GM12878 (cell line): ENCODE measurements around the gene RAB3C. TPM values are rescaled to one million over a fixed set of nuclear protein-coding genes. Genes with fewer than 3 reads are reported as not detected.

ENCODE experiments used
- ATAC-seq: fragments of 200-7000 bp; cut with Tn5 transposase; 3 replicates; pipeline ENCODE4 v1.9.1; 2020; ENCODE audit warnings: mild to moderate bottlenecking, moderate library complexity
- BruUV-seq: library from RNA; stranded (reverse); fragments of 400-500 nt; replicated peaks from 2 replicates; lab custom pipeline; 2021; lab: Mats Ljungman, UMichigan
- CTCF ChIA-PET: fragments of 300-600 bp; sonication (Branson Sonifier 250); formaldehyde crosslinking; extraction: SDS; loops from one replicate; lab custom pipeline; 2021; ENCODE audit warnings: inconsistent platforms; lab: Yijun Ruan, JAX
- POLR2A ChIA-PET: fragments of 350-600 bp; formaldehyde crosslinking; extraction: SDS; loops from one replicate; lab custom pipeline; 2021; ENCODE audit warnings: inconsistent platforms; lab: Charles Lee
- RAD21 ChIA-PET: fragments of 300-600 bp; sonication (Branson Sonifier 250); formaldehyde crosslinking; loops from one replicate; lab custom pipeline; 2023; ENCODE audit warnings: antibody characterized with exemption; ENCODE audit not compliant: unreplicated experiment; lab: Charles Lee
- SMC1A ChIA-PET: fragments of 300-600 bp; sonication (Branson Sonifier 250); formaldehyde crosslinking; loops from one replicate; lab custom pipeline; 2023; ENCODE audit not compliant: unreplicated experiment, uncharacterized antibody; lab: Charles Lee
- DNase-seq: peaks from one replicate; pipeline ENCODE4 v3.0.0-alpha.2; 2011; ENCODE audit warnings: low read depth, low spot score
- FAIRE-seq: peaks from 3 replicates; lab custom pipeline; 2011; peaks lifted over from hg19 to GRCh38; lab: Jason Lieb, UNC
- H2AFZ ChIP-seq: 2 replicates; pipeline ENCODE4 v1.6.0; 2011; ENCODE audit warnings: low read depth, low read length, control low read depth; ENCODE audit not compliant: control insufficient read depth
- H3K27ac ChIP-seq: 2 replicates; pipeline ENCODE4 v1.5.1; 2011; ENCODE audit warnings: control low read depth; ENCODE audit not compliant: control insufficient read depth, insufficient read depth
- H3K27me3 ChIP-seq, 2 experiments: replicated peaks in 1 of 2; 2 replicates each; pipeline versions ENCODE4 v1.6.0 to v1.6.1; 2011; ENCODE audit warnings: low read length in 1 of 2; ENCODE audit not compliant: control insufficient read depth in 2 of 2, insufficient read depth in 2 of 2
- H3K36me3 ChIP-seq, 2 experiments: 2 replicates each; pipeline ENCODE4 v1.5.1; 2011; ENCODE audit warnings: low read length in 1 of 2; ENCODE audit not compliant: control insufficient read depth in 2 of 2, insufficient read depth in 2 of 2
- H3K4me1 ChIP-seq: 2 replicates; pipeline ENCODE4 v1.6.1; 2011; ENCODE audit warnings: mild to moderate bottlenecking, low read length, moderate library complexity, mixed read lengths; ENCODE audit not compliant: control insufficient read depth, insufficient read depth
- H3K4me2 ChIP-seq: 2 replicates; pipeline ENCODE4 v1.6.0; 2011; ENCODE audit warnings: control low read depth; ENCODE audit not compliant: control insufficient read depth, insufficient read depth
- H3K4me3 ChIP-seq: fragments of 200-600 bp; sonication (generic); 2 replicates; pipeline ENCODE4 v1.5.1; 2016
- H3K79me2 ChIP-seq: 2 replicates; pipeline ENCODE4 v1.6.0; 2011; ENCODE audit warnings: low read length; ENCODE audit not compliant: control insufficient read depth, insufficient read depth
- H3K9ac ChIP-seq: 2 replicates; pipeline ENCODE4 v1.8.0; 2011; ENCODE audit warnings: low read length, control low read depth, mixed read lengths; ENCODE audit not compliant: control insufficient read depth, insufficient read depth
- H3K9me3 ChIP-seq: replicated peaks from 3 replicates; pipeline ENCODE4 v1.5.1; 2011; ENCODE audit warnings: mild to moderate bottlenecking, low read length; ENCODE audit not compliant: control insufficient read depth, insufficient read depth
- H4K20me1 ChIP-seq: 2 replicates; pipeline ENCODE4 v1.6.0; 2011; ENCODE audit not compliant: control insufficient read depth, insufficient read depth
- CREM ChIP-seq: IDR thresholded peaks from 2 replicates; pipeline ENCODE4 v1.6.1; 2014; ENCODE audit warnings: antibody characterized with exemption, low read depth
- IRF3 ChIP-seq: fragments of 450-650 bp; IDR thresholded peaks from 2 replicates; pipeline ENCODE4 v1.6.1; 2014; ENCODE audit warnings: mild to moderate bottlenecking
- SMAD5 ChIP-seq: IDR thresholded peaks from 2 replicates; pipeline ENCODE4 v1.6.1; 2016; ENCODE audit warnings: antibody characterized with exemption, low read depth
- TARDBP ChIP-seq: IDR thresholded peaks from 2 replicates; pipeline ENCODE4 v1.6.1; 2016; ENCODE audit warnings: borderline replicate concordance
- YY1 ChIP-seq: IDR thresholded peaks from 2 replicates; pipeline ENCODE4 v1.6.1; 2011; ENCODE audit warnings: low read depth, mild to moderate bottlenecking, low read length
- in situ Hi-C: fragments of 300-500 bp; cut with MboI; formaldehyde crosslinking; loops from 9 replicates; pipeline ENCODE4 v1.14.3; 2018; ENCODE audit warnings: mixed read lengths
- intact Hi-C: fragments of 100-400 bp; cut with micrococcal nuclease; formaldehyde crosslinking; loops from one replicate; pipeline ENCODE4 v1.14.2; 2022; ENCODE audit not compliant: unreplicated experiment
- polyA plus RNA-seq, 11 experiments: library from polyadenylated mRNA; depleted of rRNA in 4 of 11; unstranded in 6 of 11; stranded (reverse) in 5 of 11; fragments of >200 nt; fragmentation: Nextera tagmentation in 4 of 11; fragmentation: Illumina TruSeq in 1 of 11; extraction: Ambion mirVana in 4 of 11; extraction: Trizol in 1 of 11; gene quantifications; 1 replicate in 1 of 11; 2 replicates in 10 of 11; pipeline versions ENCODE4 v1.2.1 to v1.2.3, GENCODE V29; 2011 to 2016; ENCODE audit warnings: inconsistent platforms in 2 of 11, missing spikeins in 2 of 11, low read depth in 1 of 11
- total RNA-seq, 4 experiments: library from RNA; depleted of rRNA in 3 of 4; stranded (reverse); fragments of >200 nt in 3 of 4; fragmentation: Illumina TruSeq in 1 of 4; extraction: Trizol in 1 of 4; gene quantifications; 2 replicates each; pipeline versions ENCODE4 v1.2.1 to v1.2.3, GENCODE V29; 2013 to 2021
- TF ChIP-seq, protein P1 (sequence below): IDR thresholded peaks from 2 replicates; pipeline ENCODE4 v1.6.1; 2011; ENCODE audit warnings: mild to moderate bottlenecking, low read depth, low read length, moderate library complexity; ENCODE audit not compliant: insufficient replicate concordance

The RAB3C gene
- total and polyA plus RNA-seq, 10 of the 15 experiments (the other 5 are each of a cell fraction or from before 2014, with no cell fraction given) = not detected

DNA sequence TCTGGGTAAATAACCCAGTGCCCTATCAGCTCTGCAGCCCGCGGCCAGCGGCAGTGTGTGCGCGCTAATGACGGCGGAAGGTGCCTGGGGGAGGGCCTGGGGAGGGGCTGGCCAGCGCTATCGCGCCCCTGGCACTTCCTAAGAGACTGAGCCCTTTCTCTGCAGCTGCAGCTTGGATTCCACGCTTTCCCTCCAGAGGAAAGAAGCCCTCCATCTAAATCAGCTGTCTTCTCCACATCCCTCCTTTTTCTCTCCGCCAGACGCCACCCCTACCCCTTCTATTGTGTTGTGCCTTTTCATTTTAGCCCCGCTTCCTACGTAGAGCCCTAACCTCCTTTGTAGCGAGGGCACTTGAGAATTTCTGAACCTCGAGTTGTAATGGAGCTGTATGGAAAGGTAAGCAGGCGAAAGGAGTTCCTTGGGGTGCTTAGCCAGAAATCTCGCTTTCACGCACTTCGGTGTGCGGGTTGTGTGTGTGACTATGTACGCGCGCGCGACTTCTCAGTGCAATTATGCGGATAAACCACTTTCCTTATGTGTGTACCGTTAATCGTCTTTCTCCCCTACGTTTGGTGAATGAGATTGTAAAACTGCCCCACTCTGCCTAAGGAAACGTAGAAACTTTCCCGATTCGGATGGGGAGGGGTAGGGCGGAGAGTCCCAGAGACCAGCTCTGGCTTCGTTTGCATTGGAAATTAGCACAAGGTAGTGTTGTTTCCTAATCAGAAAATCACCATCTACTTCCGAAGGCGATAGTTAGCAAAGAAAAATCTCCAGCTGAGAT is 664 bp upstream of the RAB3C start (continued):
- TF ChIP-seq CREM (no peak), TARDBP (no peak)
- TF ChIP-seq, protein P1, sequence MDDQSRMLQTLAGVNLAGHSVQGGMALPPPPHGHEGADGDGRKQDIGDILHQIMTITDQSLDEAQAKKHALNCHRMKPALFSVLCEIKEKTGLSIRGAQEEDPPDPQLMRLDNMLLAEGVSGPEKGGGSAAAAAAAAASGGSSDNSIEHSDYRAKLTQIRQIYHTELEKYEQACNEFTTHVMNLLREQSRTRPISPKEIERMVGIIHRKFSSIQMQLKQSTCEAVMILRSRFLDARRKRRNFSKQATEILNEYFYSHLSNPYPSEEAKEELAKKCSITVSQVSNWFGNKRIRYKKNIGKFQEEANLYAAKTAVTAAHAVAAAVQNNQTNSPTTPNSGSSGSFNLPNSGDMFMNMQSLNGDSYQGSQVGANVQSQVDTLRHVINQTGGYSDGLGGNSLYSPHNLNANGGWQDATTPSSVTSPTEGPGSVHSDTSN = no peak

DNA sequence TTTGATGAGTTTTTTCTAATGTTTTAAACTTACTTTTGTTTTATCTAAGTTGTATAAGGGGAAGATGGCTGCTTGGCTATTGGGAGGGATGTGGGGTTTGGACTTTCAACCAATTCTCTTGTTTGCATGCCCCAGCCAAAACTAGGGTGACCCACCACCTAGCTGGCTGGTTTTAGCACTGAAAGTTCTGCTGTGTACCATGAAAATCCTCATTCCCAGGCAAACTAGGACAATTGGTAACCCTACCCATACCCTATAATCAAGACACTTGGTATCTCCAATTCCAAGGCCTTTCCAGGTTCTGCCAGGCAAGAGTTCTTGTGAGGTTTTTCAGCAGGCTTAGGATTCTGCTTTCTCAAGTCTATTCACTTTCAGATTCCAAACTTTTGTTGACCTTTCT is 13.1 kb downstream of the RAB3C start:
- intact Hi-C loops = no loop called here
- BruUV-seq = no TSS peak
- FAIRE-seq (no peak), DNase-seq (no peak), ATAC-seq (no peak)
- H3K4me3 ChIP-seq = no peak overlapping the region
- RAD21 ChIA-PET = no interaction called here
- no peak overlapping the region for H3K4me2 ChIP-seq
- TF ChIP-seq YY1 (no peak), IRF3 (no peak), SMAD5 (no peak)
- no peak overlapping the region for H3K27ac ChIP-seq
- SMC1A ChIA-PET = no interaction called here
- POLR2A ChIA-PET = no interaction called here
- no peaks in the 10 kb centered on the region for H3K36me3 ChIP-seq
- no peaks in the 10 kb centered on the region for H3K9me3 ChIP-seq
- CTCF ChIA-PET = no interaction called here
- H3K4me1 ChIP-seq = no peaks in the 10 kb centered on the region
- H3K79me2 ChIP-seq = no peaks in the 10 kb centered on the region
- no peaks in the 10 kb centered on the region for H3K27me3 ChIP-seq
- H2AFZ ChIP-seq = no peak overlapping the region
- no peaks in the 10 kb centered on the region for H4K20me1 ChIP-seq
- in situ Hi-C loops = no loop called here
- no peak overlapping the region for H3K9ac ChIP-seq
